ENCODE data around the gene SLC38A10.

The SLC38A10 gene

GRCh38 chr17:81251709-81252301 lies 43.3 kb downstream of the SLC38A10 start:
- DNase-seq, result no peak

- DNase-seq, result no peak
Observed at GRCh38 chr17:81251094-81251708, 43.9 kb downstream of the SLC38A10 start.

GRCh38 chr17:81250286-81251093 lies 44.6 kb downstream of the SLC38A10 start:
- DNase-seq, result no peak

- DNase-seq, result no peak
Observed at GRCh38 chr17:81249223-81250040, 45.7 kb downstream of the SLC38A10 start.

- no peak for DNase-seq
Observed at GRCh38 chr17:81248649-81249048, 46.5 kb downstream of the SLC38A10 start.

GRCh38 chr17:81247339-81247990 lies 47.6 kb downstream of the SLC38A10 start:
- no peak for DNase-seq

GRCh38 chr17:81246679-81247338 lies 48.3 kb downstream of the SLC38A10 start:
- DNase-seq, result no peak

GRCh38 chr17:81246343-81246670 lies 48.8 kb downstream of the SLC38A10 start:
- DNase-seq, result no peak

- DNase-seq, result no peak
Observed at GRCh38 chr17:81245665-81246342, 49.3 kb downstream of the SLC38A10 start.

GRCh38 chr17:81245024-81245664 lies 50.0 kb downstream of the SLC38A10 start:
- no peak for DNase-seq

- no peak for DNase-seq
Observed at GRCh38 chr17:81244358-81245023, 50.6 kb downstream of the SLC38A10 start.

GRCh38 chr17:81243333-81243664 lies 51.8 kb downstream of the SLC38A10 start:
- no peak for DNase-seq

GRCh38 chr17:81242421-81243332 lies 52.4 kb downstream of the SLC38A10 start:
- no peak for DNase-seq

GRCh38 chr17:81241648-81242420 lies 53.3 kb downstream of the SLC38A10 start:
- peak; percentile 28 for DNase-seq

GRCh38 chr17:81241203-81241602 lies 53.9 kb downstream of the SLC38A10 start:
- DNase-seq, result no peak

GRCh38 chr17:81240761-81241160 lies 54.3 kb downstream of the SLC38A10 start:
- no peak for DNase-seq

GRCh38 chr17:81239714-81240555 lies 55.2 kb downstream of the SLC38A10 start:
- peak; percentile 25 for DNase-seq
